G401 (cell line): ENCODE measurements around the gene FGR. TPM values are rescaled to one million over a fixed set of nuclear protein-coding genes. Genes with fewer than 3 reads are reported as not detected.
"Not testable (repeated sequence)": the region's sequence is repeated elsewhere in the genome, so short reads cannot be mapped to it uniquely, and the experiment has no call there.

ENCODE experiments used
- DNase-seq: peaks from one replicate; pipeline ENCODE4 v3.0.0-alpha.2; 2015; ENCODE audit warnings: low spot score
- in situ Hi-C: cut with HindIII; loops from 2 replicates; pipeline ENCODE4 v1.10.0; 2016; ENCODE audit warnings: low sequenced_read_pairs, mixed read lengths
- total RNA-seq: library from RNA; depleted of rRNA; stranded (reverse); fragments of >200 nt; shearing (Covaris generic); gene quantifications from 2 replicates; pipeline ENCODE4 v1.2.3, GENCODE V29; 2014

Gene FGR
- total RNA-seq, 1 experiment from 2014 or later: not detected

DNA sequence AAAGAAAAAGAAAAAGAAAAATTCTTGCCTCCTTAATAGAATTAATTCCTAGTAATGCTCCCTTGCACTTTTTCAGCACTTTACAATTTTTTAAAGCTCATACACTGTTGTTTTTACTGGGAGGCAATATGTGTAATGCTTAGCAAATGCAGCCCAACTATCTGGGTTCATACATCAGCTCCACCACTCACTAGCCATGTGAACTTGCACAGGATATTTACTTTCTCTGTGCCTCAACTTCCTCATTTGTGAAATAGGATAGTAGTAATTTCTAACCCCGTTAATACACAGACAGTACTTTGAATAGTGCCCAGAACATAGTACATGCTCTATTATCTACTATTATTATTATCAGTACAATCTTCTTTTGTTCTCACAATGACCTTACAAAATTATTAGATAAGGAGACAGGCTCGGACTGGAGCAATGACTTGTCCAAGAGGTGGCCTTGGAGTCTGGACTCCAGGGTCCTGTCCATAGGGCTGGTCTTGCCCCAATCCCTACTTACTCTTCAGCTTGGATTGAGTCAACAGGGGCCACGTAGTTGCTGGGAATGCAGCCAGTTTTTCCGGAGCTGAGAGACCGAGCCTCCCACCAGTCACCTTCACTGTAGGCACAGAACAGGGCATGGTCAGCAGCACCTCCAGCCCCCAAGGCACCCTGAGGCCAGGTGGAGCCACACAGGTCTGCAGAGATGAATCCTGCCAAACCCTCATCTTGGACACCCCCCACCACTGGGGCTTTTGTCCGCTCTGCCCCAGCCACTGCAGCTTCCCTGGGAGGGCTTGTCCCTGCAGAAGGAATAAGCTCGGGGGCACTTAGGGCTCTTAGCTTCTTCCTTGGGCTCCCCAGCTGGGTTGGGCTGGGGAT is 13.7 kb downstream of the FGR start:
- in situ Hi-C loops: no loop called here
- DNase-seq: no peak

DNA sequence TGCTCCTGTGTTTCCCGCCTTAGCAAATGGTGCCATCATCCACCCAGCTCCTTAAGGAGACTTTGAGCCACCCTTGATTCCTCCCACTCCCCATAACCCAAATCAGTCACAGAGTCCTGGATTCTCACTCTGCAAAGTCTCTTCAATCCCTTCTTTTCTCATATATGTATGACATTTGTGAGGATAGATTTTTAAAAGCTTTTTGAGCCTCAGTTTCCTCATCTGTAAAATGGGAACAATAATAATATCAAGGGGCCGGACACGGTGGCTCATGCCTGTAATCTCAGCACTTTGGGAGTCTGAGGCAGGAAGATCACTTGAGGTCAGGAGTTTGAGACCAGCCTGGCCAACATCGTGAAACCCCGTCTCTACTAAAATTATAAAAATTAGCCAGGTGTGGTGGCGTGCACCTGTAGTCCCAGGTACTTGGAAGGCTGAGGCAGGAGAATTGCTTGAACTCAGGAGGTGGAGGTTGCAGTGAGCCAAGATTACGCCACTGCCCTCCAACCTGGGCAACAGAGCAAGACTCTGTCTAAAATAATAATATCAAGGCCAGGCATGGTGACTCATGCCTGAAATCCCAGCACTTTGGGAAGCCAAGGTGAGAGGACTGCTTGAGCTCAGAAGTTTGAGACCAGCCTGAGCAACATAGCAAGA is 15.1 kb downstream of the FGR start:
- in situ Hi-C loops: not testable (repeated sequence)

DNA sequence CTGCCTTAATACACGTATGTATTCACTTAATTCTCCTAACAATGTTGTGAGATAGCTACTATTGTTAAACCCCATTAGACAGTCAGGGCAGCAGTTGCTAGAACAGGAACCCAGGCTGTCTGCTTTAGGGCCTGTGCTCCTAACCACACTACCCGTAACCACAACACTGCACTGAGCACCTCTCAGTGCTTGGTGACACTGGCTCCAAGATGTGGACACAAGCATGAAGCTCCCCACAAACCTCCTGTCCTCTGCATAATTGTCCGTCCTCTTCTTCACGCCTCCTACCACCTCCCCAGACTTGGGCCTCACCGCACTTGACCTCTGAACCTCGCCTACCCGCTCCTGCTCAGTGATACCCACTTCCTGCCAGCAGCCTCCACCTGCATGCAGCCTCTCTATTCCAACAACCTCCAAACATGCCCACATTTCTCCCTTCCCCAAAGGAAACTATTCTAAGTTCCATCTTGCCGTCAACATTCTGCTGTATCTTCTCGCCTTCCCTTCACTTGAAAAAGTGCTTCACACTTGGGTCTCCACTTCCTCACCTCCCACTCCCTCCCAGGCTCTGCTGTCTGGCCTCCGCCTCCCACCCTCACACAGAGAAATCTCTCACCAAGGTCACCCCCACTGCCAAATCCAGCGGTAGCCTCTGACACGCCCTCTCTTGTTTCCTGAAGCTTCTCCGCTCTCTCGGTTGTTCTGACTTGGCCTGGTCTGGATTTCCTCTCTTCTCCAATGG is 16.5 kb downstream of the FGR start:
- no peak for DNase-seq
- in situ Hi-C loops: no loop called here

More for the DNA sequence above, 15.1 kb downstream of the FGR start:
- DNase-seq: not testable (repeated sequence)

DNA sequence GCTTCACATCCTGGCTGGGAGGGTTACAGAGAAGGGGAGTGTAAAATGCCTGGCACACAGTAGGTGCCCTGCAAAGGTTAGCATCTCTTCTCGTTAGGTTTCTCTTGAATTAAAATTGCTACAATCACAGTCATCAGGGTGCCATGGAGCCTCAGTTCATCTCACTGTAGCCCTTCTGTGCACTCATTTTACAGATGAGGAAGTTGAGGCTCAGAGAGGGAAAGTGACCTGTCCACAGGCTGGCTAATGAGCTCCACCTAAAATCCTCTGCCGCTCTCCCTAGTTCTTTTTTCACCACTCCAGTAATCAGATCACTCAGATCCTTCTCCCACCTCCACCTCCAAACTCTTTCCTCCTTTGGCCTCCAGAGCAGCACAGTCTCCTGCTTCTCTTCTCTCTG is 17.6 kb downstream of the FGR start:
- in situ Hi-C loops: no loop called here
- DNase-seq: no peak

DNA sequence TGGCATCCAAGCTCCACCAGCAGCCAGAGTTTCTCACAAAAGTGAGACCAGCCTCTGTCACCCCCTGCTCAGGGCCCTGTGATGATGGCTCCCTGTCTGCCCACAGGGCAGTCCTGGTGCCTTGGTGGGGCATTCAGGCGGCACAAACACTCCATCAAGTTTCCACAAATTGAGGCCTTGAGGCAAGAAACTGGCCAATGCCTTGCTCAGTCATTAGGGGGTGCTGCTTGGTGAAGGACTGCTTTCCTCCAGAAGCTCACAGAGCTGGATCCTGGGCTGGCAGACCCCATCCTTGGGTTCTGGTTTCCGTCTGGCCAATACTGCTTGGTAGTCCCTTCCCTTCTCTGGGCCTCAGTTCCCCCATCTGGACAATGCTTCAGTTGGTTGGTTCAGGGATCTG is 18.5 kb downstream of the FGR start:
- in situ Hi-C loops: no loop called here
- DNase-seq: no peak

DNA sequence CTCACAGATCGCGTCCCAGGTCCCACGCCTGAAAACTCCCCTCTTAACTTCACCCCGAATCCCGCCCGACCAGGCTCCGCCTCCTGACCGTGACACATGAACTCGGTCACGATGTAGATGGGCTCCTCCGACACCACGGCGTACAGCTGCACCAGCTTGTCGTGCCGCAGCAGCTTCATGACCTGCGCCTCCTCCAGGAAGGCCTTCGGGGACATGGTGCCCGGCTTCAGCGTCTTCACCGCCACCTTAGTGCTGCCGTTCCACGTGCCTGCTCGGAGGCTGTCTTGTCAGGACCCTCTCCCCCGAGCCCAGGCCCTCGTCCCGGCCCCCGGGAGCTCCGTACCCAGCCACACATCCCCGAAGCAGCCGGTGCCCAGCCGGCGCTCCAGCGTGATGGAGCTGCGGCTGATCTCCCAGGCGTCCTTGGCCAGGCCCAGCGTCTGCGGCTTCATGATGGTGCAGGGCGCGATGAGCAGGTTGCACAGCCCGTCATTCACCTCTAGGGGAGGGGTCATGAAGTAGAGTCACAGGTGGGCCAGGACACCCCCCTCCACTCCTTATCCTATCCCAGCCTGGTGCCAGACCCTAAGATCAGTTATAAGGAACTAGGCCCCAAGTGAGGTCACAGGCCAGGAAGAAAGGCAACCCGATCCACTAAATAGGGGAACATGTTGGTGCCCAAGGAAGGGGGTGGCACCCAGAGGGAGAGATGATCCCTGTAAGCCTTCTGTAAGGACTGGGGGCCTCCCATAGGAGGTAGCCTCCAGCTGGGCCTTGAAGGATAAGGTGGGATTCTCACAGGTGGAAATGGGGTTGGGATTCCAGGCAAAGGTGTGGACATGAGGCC is 19.4 kb downstream of the FGR start:
- no peak for DNase-seq
- in situ Hi-C loops: no loop called here

DNA sequence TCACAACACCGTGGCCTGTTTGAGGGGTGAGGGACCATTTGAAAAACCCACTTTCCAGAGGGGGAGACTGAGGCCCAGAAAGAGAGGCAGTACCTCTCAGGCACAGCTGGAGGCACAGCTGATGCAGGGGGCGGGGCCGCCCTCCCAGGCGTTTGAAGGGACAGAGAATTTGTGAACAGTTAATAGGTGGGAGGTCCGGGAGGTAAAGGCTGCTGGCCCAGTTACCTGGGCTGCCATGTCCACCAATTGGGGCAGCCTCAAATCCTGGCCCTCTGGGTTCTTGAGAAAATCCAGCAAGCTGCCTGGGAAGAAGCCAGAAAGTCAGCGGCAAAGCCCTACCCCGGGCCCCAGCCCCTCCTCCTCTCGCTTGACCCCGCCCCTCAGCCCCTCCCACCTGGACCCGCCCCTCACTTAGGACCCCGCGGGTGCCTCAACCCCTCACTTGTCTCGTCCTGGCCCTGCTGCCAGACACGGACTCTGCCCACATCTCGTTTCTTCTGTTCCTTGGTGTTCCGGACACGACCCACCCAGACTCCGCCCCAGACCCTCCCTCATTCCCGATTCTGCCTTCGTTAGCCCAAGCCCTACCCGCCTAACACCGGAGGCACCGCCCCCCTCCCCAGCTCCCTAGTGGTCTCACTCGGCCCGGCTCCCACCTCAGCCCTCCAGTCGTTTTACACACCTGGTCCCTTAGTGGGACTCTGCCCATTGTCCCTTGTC is 20.2 kb downstream of the FGR start:
- in situ Hi-C loops: no loop called here
- DNase-seq: no peak

DNA sequence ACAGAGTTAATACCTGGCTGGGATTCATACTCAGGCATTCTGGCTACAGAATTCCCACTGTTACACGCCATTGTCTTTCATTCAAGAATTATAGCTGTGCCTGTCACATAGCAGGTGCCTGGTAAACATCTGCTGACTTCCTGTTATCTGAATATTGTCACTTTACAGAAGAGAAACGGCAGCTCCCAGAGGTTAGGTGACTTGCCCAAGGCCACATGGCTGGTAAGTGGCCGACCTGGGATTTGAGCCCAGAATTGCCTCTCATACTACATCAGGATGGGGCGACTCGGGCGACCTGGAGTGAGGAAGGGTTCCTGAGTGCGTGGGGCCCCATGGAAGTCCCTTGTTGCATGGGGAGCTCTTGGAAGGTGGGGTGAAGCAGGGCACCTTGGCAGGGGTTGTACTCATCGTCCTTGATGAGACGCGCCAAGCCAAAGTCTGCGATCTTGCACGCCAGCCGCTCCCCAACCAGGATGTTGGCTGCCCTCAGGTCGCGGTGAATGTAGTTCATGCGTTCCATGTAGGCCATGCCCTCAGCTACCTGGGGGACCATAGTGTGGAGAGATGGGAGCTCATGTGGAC is 20.9 kb downstream of the FGR start:
- no peak for DNase-seq
- in situ Hi-C loops: no loop called here

DNA sequence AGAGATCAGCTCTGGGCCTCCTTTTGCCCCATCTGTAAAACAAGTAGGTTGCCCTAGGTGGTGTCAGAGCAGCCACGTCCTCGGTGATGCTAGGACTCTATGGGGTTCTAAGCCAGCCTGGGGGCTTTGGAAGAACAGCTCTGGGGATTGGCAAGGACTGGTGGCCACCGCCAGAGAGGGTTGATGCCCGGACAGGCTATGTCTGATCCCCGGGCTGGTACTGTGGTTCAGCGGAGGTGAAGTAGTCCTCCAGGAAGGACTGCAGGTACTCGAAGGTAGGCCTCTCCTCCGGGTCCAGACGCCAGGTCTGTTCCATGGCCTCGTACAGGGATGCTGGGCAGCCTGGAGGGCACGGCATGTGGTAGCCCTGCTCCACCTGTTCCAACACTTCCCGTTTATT is 22.3 kb downstream of the FGR start:
- no peak for DNase-seq
- in situ Hi-C loops: no loop called here

DNA sequence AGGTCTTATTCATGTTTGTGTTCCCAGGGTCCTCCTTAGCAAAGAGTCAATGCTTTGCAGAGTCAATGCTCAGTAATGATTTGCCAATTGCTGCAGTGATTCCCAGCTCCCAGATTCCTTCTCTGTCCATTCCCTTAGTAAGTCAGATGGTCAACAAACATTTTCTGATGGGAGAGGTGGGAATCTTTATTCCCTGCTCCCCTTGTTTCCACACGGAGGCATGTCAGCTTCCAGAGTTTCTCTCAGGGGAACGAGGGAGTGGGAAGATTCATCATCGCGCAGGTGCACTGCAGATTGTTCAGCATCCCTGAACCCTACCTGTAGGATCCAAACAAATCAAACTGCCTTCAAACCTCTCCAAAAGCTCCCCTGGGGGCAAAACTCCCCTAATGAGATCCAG is 23.5 kb downstream of the FGR start:
- in situ Hi-C loops: no loop called here

DNA sequence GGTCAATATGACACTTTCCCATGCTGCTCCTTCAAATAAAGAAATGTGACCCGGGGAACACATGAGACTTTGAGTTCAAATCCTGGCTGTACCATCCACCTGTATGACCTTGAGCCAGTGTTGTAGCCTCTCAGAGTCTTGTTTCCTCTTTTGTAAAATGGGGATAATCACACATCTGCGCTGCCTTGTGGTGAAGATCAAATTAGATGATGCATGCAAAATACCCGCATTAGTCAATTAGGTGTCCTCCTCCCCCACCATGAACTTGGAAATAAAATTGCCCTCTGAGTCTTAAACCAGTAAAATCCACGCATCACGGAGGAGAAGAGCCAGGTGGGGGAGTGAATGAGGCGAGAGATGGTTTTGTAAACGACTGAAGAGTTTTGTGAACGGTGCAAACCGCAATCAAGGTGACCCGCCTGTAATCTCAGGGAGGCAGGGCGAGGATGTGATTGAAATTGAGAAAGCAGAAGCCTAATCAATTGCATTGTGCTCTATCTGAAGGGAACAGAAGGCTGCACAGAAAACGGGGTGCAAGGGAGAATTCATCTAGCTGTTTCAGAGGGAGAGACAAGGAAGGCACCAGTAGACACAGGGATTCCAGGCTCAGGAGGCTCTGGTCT is 25.3 kb downstream of the FGR start:
- DNase-seq: no peak
- in situ Hi-C loops: no loop called here

More for the DNA sequence above, 23.5 kb downstream of the FGR start:
- no peak for DNase-seq

DNA sequence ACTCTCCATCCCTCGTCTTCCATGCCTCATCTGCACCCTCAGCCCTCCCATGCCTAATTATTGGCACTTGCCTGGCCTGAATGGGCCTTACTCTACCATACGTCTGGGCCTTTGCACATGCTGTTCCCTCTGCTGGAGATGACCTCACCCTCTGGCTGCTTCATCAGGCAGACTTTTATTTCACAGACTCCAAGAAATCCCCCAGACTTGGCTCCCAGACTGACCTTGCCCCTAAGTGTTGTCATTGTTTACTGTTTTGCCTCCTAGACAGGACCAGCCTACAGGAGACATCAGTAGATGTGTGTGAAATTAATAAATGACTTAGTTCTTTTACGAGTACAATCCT is 25.8 kb downstream of the FGR start:
- in situ Hi-C loops: no loop called here
- DNase-seq: no peak

DNA sequence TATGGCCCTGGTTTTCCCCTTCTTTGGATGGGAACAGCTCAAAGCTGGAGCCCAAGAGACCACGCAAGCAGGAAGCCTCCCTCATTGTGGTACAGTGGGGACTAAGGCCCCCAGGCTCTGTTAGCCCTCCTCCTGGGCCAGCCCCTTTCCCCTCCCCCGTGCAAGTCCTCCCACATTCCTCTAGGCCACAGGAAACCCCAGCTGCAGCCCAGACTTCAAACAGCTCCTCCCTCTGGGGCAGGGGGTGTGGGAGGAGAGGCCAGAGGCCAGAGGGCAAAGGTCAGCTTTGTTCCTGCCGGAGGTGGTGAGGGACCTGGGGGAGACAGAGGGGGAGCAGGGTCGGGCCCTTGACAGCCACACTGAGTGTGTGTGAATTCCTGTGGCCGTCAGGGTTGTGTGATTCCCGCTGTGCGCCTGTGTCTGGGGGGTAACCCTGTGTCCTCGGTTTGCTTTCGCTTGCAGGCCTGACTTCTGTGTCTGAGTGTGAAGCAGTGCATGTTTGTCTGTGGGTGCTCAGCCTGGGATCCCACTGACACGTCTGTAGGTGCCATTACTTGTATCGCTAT is 27.7 kb downstream of the FGR start:
- in situ Hi-C loops: no loop called here

DNA sequence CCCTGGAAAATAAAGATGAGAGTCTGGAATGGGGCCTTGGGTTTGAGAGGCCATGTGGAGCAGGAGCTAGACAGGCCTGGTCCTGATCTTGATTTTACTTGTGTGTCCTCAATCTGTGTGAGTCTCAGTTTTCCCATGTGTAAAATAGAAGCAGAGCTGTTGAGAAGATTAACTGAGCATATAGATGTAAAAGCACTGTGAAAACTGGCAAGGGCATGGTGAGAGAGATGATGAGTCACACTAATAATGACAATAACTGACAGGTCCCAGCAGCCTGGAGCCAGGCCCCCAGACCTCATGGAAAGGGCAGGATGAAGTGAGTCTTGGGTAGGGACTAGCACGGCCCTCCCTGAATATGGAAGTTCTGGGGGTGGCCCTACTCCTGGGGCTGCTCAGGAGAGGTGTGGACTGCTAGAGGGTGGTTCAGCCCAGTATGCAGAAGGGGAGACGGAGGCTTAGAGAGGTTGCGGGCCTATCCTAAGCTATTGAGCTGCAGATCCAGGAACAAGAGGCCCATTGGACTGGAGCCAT is 28.2 kb downstream of the FGR start:
- DNase-seq: no peak
- in situ Hi-C loops: no loop called here

More for the DNA sequence above, 27.7 kb downstream of the FGR start:
- DNase-seq: no peak

DNA sequence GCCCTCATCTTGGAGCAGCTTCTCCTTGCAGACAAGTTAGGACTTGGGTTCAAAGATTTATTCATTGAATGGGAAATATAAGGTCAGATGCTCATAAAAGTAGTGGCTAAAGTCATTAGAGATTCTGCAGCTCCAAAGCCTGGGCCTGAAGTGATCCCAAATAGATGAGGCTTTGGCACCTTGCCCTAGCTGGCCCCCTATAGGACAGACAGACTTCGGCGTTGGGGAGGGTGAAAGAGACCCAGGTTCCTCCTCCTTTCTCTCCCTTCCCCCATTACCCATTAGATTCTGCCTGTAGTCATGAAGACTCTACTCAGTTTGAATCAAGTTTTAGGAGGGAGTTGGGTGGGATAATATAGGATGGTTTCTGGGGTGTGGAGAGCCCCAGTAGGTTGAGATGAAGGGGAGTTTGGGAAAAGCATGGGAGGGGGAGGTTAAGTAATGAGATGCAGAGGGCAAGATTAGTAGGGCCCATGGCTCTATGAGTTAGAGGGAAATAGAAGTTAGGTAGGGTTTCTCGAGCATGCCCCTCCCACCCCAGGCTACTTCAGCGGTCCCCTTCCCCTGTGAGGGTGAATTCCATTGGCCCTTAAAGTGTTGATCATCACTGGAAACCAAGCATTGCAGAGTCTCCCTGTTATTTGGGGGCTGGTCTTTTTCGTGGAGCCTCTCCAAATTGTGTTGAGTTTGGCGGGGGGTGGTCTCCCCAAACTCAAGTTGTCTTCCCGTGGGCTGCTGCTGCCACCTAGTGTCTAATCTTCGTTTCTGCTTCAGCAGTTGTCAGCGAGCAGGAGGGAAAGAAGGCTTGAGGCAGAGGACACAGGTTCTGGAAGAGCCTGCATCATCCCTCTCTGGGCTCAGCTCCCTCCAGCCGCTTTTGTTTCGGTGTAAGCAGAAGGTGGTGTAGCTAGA is 28.9 kb downstream of the FGR start:
- peak; percentile 83 for DNase-seq
- in situ Hi-C loops: no loop called here

DNA sequence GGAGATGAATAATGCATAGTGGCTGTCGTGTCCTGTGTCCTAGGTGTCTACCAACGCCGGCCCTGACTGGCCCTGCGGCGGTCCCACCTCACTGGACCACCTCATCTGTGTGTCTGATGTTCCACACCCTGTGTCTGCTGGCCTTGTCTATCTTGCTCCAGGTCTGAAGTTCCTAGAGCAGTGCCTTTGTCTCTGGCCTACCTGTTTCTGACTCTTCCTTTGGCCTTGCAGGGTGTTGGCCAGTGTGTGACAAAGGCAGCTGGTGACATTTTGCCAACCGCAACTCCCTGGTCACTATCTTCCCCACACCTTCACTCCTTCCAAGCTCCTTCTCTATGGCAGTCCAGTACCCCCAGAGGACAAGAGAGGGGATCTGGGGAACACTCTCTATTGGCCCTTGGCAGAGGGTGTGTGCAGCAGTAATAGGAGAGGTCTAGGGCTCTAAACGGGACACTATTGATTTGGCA is 29.7 kb downstream of the FGR start:
- in situ Hi-C loops: no loop called here
- DNase-seq: no peak
